Mesenchymal stem cell (in vitro differentiated cells and primary cell): ENCODE data around the gene IFNAR2.
"Not testable (repeated sequence)": the region's sequence is repeated elsewhere in the genome, so short reads cannot be mapped to it uniquely, and the experiment has no call there.

Experiments
- DNase-seq: peaks from one replicate; pipeline ENCODE4 v3.0.0-alpha.2; 2013
- H2AFZ ChIP-seq: one replicate; pipeline ENCODE4 v1.6.1; 2013; ENCODE audit warnings: low read depth, mild to moderate bottlenecking, control low read depth, inconsistent platforms, low read length, moderate library complexity
- H2AK5ac ChIP-seq: 2 replicates; pipeline ENCODE4 v1.6.1; 2013; ENCODE audit warnings: low read length, moderate library complexity, mild to moderate bottlenecking, inconsistent platforms; ENCODE audit not compliant: severe bottlenecking
- H2BK120ac ChIP-seq: one replicate; pipeline ENCODE4 v1.6.1; 2013; ENCODE audit warnings: low read depth, mild to moderate bottlenecking, inconsistent platforms, low read length, moderate library complexity
- H2BK12ac ChIP-seq, 2 experiments: one replicate each; pipeline ENCODE4 v1.6.1; 2013; ENCODE audit warnings: inconsistent platforms in 2 of 2, low read length in 2 of 2, mild to moderate bottlenecking in 2 of 2, moderate library complexity in 2 of 2, control low read depth in 1 of 2
- H2BK15ac ChIP-seq: one replicate; pipeline ENCODE4 v1.6.1; 2013; ENCODE audit warnings: mild to moderate bottlenecking, low read depth, inconsistent platforms; ENCODE audit not compliant: poor library complexity, severe bottlenecking
- H2BK5ac ChIP-seq: 2 replicates; pipeline ENCODE4 v1.6.1; 2013; ENCODE audit warnings: low read depth, mild to moderate bottlenecking, low read length, control low read depth, inconsistent platforms; ENCODE audit not compliant: poor library complexity, severe bottlenecking
- H3K14ac ChIP-seq, 2 experiments: one replicate each; pipeline ENCODE4 v1.6.1; 2013; ENCODE audit warnings: inconsistent platforms in 2 of 2, low read length in 2 of 2, control low read depth in 1 of 2, mild to moderate bottlenecking in 1 of 2, moderate library complexity in 1 of 2
- H3K18ac ChIP-seq, 2 experiments: one replicate each; pipeline ENCODE4 v1.6.1; 2013; ENCODE audit warnings: inconsistent platforms in 2 of 2, low read length in 2 of 2, control low read depth in 1 of 2, low read depth in 1 of 2, mild to moderate bottlenecking in 1 of 2
- H3K23ac ChIP-seq, 2 experiments: one replicate each; pipeline ENCODE4 v1.6.1; 2013; ENCODE audit warnings: inconsistent platforms in 2 of 2, low read length in 2 of 2, mild to moderate bottlenecking in 2 of 2, moderate library complexity in 2 of 2, control low read depth in 1 of 2
- H3K27ac ChIP-seq: 2 replicates; pipeline ENCODE4 v1.5.1; 2013; ENCODE audit warnings: mild to moderate bottlenecking, moderate library complexity, low read length, control low read depth, inconsistent platforms; ENCODE audit not compliant: poor library complexity, severe bottlenecking
- H3K27me3 ChIP-seq, 2 experiments: 2 replicates each; pipeline versions ENCODE4 v1.6.1 to v1.7.0; 2013; ENCODE audit warnings: low read length in 2 of 2, mild to moderate bottlenecking in 2 of 2, moderate library complexity in 2 of 2, control low read depth in 1 of 2, inconsistent platforms in 1 of 2; ENCODE audit not compliant: control insufficient read depth in 1 of 2, insufficient read depth in 1 of 2
- H3K36me3 ChIP-seq, 2 experiments: 2 replicates each; pipeline versions ENCODE4 v1.6.1 to v1.7.0; 2013; ENCODE audit warnings: low read length in 2 of 2, control low read depth in 1 of 2, inconsistent platforms in 1 of 2, low read depth in 1 of 2, mild to moderate bottlenecking in 1 of 2; ENCODE audit not compliant: insufficient read depth in 2 of 2, control insufficient read depth in 1 of 2
- H3K4ac ChIP-seq, 2 experiments: one replicate each; pipeline ENCODE4 v1.6.1; 2013; ENCODE audit warnings: inconsistent platforms in 2 of 2, low read length in 2 of 2, mild to moderate bottlenecking in 2 of 2, moderate library complexity in 2 of 2, control low read depth in 1 of 2, low read depth in 1 of 2
- H3K4me1 ChIP-seq: 2 replicates; pipeline ENCODE4 v1.6.1; 2013; ENCODE audit warnings: low read depth, low read length, control low read depth; ENCODE audit not compliant: control insufficient read depth, insufficient read depth
- H3K4me2 ChIP-seq: 2 replicates; pipeline ENCODE4 v1.6.1; 2013; ENCODE audit warnings: low read length, mild to moderate bottlenecking, inconsistent platforms; ENCODE audit not compliant: poor library complexity, severe bottlenecking
- H3K4me3 ChIP-seq, 2 experiments: 2 replicates each; pipeline versions ENCODE4 v1.5.1 to v1.7.0; 2013; ENCODE audit warnings: low read length in 2 of 2, mild to moderate bottlenecking in 2 of 2, control low read depth in 1 of 2, low read depth in 1 of 2; ENCODE audit not compliant: insufficient read depth in 1 of 2
- H3K79me1 ChIP-seq: replicated peaks from 2 replicates; pipeline ENCODE4 v1.6.1; 2013; ENCODE audit warnings: mild to moderate bottlenecking, control low read depth, low read length, inconsistent platforms; ENCODE audit not compliant: poor library complexity, severe bottlenecking
- H3K9ac ChIP-seq: 2 replicates; pipeline ENCODE4 v1.7.0; 2013; ENCODE audit warnings: mild to moderate bottlenecking, low read length, moderate library complexity
- H3K9me3 ChIP-seq: 2 replicates; pipeline ENCODE4 v1.7.0; 2013; ENCODE audit warnings: mild to moderate bottlenecking, low read length; ENCODE audit not compliant: control insufficient read depth
- H4K8ac ChIP-seq: one replicate; pipeline ENCODE4 v1.6.1; 2013; ENCODE audit warnings: inconsistent platforms, mild to moderate bottlenecking, low read length, moderate library complexity
- H4K91ac ChIP-seq: one replicate; pipeline ENCODE4 v1.6.1; 2013; ENCODE audit warnings: mild to moderate bottlenecking, low read length, inconsistent platforms
- WGBS: methylation state at CpG from one replicate; pipeline ENCODE4 v1.1.7; 2013; ENCODE audit warnings: mixed read lengths; 5-methylcytosine and 5-hydroxymethylcytosine counted together

IFNAR2 gene

DNA sequence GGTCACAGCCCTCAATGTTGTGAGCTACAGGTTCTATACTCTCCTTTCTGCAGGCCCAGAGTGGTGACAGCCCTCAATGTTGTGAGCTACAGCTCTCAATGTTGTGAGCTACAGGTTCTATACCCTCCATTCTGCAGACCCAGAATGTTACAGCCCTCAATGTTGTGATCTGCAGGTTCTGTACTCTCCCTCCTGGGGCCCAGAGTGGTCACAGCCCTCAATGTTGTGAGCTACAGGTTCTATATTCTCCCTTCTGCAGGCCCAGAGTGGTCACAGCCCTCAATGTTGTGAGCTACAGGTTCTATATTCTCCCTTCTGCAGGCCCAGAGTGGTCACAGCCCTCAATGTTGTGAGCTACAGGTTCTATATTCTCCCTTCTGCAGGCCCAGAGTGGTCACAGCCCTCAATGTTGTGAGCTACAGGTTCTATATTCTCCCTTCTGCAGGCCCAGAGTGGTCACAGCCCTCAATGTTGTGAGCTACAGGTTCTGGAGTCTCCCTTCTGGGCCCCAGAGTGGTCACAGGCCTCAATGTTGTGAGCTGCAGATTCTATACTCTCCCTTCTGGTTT, 9.9 kb downstream of the IFNAR2 start:
- not testable (repeated sequence) for DNase-seq

DNA sequence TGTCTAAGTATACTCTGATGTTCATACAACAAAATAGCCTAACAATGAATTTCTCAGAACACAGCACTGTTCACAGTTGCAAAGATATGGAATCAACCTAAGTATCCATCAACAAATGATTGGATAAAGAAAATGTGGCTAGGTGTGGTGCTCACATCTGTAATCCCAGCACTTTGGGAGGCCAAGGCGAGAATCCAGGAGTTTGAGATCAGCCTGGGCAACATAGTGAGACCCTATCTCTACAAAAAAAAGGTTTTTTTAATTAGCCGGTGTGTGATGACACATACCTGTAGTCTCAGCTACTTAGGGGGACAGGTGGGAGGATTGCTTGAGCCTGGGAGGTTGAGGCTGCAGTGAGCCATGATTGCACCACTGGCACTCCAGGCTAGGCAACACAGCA, 10.7 kb downstream of the IFNAR2 start:
- Histone ChIP-seq H2AK5ac (no peak overlapping the region), H4K91ac (no peak overlapping the region), H3K79me1 (peaks cover 31% of the 10 kb centered on the region), H3K18ac (no peak overlapping the region), H3K4me1 (peaks cover 4% of the 10 kb centered on the region), H3K27me3 (no peaks in the 10 kb centered on the region), H3K4me2 (no peak overlapping the region), H3K14ac (no peak overlapping the region), H2BK5ac (no peak overlapping the region), H3K4me3 (no peak overlapping the region), H2BK15ac (no peak overlapping the region), H3K9ac (no peak overlapping the region), H4K8ac (no peak overlapping the region), H2BK12ac (no peak overlapping the region), H3K36me3 (peaks cover 17 to 25% of the 10 kb centered on the region in 2 experiments), H3K9me3 (no peaks in the 10 kb centered on the region), H3K27ac (no peak overlapping the region), H3K23ac (no peak overlapping the region), H2AFZ (no peak overlapping the region), H3K4ac (no peak overlapping the region), H2BK120ac (no peak overlapping the region)
- 89% methylated on average over 2 of the region's 2 CpGs for WGBS
- DNase-seq = no peak

More for the DNA sequence above, 9.9 kb downstream of the IFNAR2 start:
- not testable (repeated sequence) for H3K27ac ChIP-seq, H2AK5ac ChIP-seq, H2BK12ac ChIP-seq, H2BK5ac ChIP-seq, H3K23ac ChIP-seq, H3K4me1 ChIP-seq, H3K27me3 ChIP-seq, H3K14ac ChIP-seq, H3K4ac ChIP-seq, H2BK15ac ChIP-seq, H3K4me2 ChIP-seq, H4K91ac ChIP-seq, H3K9ac ChIP-seq, H3K9me3 ChIP-seq, H2AFZ ChIP-seq, H4K8ac ChIP-seq, H3K18ac ChIP-seq, H2BK120ac ChIP-seq, H3K4me3 ChIP-seq
- Histone ChIP-seq H3K36me3 (peaks cover 15 to 17% of the 10 kb centered on the region in 2 experiments), H3K79me1 (peaks cover 34% of the 10 kb centered on the region)

DNA sequence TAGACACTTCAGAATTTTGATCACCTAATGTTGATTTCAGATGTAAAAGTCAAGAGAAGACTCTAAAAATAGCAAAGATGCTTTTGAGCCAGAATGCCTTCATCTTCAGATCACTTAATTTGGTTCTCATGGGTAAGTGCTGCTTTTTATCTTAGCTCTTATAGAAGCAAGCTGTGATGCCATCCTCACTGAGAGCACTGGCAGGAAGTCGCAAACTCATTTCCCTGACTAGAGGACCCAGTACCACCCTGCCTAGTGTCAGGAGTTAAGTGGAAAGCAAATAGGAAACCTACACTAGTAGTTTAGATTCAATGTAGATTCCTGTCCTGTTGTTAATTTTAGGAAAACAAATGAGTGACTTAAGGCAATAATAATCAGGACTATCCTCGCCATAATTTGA, 12.1 kb downstream of the IFNAR2 start:
- no peaks in the 10 kb centered on the region for H3K9me3 ChIP-seq
- H3K23ac ChIP-seq = no peak overlapping the region
- H3K18ac ChIP-seq = no peak overlapping the region
- WGBS = no CpG with 5 or more reads among the region's 2 CpGs
- peaks cover 20 to 36% of the 10 kb centered on the region in 2 experiments for H3K36me3 ChIP-seq
- H3K9ac ChIP-seq = no peak overlapping the region
- no peak overlapping the region for H2AK5ac ChIP-seq
- no peaks in the 10 kb centered on the region for H3K4me1 ChIP-seq
- H3K4me2 ChIP-seq = no peak overlapping the region
- no peak overlapping the region for H4K91ac ChIP-seq
- H2BK120ac ChIP-seq = no peak overlapping the region
- no peak for DNase-seq
- peaks cover 25% of the 10 kb centered on the region for H3K79me1 ChIP-seq
- no peak overlapping the region for H2AFZ ChIP-seq
- H3K4me3 ChIP-seq = no peak overlapping the region
- no peak overlapping the region for H2BK5ac ChIP-seq
- H3K14ac ChIP-seq = no peak overlapping the region
- H3K4ac ChIP-seq = no peak overlapping the region
- H4K8ac ChIP-seq = no peak overlapping the region
- no peak overlapping the region for H2BK12ac ChIP-seq
- H3K27me3 ChIP-seq = no peaks in the 10 kb centered on the region
- H2BK15ac ChIP-seq = no peak overlapping the region
- no peak overlapping the region for H3K27ac ChIP-seq

DNA sequence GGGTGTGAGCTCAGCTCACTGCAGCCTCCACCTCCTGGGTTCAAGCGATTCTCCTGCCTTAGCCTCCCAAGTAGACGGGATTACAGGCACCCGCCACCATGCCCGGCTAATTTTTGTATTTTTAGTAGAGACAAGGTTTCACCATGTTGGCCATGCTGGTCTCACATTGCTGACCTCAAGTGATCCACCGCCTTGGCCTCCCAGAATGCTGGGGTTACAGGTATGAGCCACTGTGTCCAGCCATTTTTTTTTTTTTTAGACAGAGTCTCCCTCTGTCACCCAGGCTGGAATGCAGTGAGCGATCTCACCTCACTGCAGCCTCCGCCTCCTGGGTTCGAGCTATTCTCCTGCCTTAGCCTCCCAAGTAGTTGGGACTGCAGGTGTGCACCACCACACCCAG, 13.1 kb downstream of the IFNAR2 start:
- not testable (repeated sequence) for H3K27ac ChIP-seq, DNase-seq, H2AFZ ChIP-seq, H4K8ac ChIP-seq, H3K4me1 ChIP-seq, H2AK5ac ChIP-seq, H3K4ac ChIP-seq, H3K14ac ChIP-seq, H2BK15ac ChIP-seq, H2BK5ac ChIP-seq, H3K18ac ChIP-seq, H2BK120ac ChIP-seq, H4K91ac ChIP-seq, H3K23ac ChIP-seq, H2BK12ac ChIP-seq, H3K9ac ChIP-seq, H3K4me2 ChIP-seq, H3K9me3 ChIP-seq, H3K27me3 ChIP-seq, H3K4me3 ChIP-seq
- peaks cover 29 to 46% of the 10 kb centered on the region in 2 experiments for H3K36me3 ChIP-seq
- H3K79me1 ChIP-seq = peaks cover 21% of the 10 kb centered on the region
- WGBS = 96% methylated on average over 8 of the region's 8 CpGs
